ENCODE measurements around the gene KIAA0586. TPM values are rescaled to one million over a fixed set of nuclear protein-coding genes. Genes with fewer than 3 reads are reported as not detected.

The KIAA0586 gene
- total and polyA plus RNA-seq, 10 of the 15 experiments (the other 5 are each of a cell fraction or from before 2014, with no cell fraction given): 7.1 to 27.6 (median 19.1) TPM

DNA sequence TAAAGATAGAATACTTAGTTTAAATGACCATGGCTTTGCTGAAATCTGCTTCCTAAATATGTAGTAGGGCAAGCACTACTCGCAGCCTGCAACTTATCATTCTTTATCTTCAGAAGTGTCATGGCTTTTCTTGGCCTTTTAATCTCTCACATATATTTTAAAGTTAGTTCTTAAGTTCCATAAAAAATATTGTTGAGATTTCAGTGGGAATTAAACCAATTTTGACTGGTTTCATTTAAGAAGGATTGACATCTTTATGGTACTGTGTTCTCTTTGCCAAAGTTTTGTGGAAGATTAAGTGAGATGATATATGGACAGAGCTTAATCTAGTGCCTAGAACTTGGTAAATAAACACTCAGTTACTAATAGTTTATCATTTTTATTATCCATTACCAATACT, 56.7 kb downstream of the KIAA0586 start (continued):
- TF ChIP-seq, protein P1, sequence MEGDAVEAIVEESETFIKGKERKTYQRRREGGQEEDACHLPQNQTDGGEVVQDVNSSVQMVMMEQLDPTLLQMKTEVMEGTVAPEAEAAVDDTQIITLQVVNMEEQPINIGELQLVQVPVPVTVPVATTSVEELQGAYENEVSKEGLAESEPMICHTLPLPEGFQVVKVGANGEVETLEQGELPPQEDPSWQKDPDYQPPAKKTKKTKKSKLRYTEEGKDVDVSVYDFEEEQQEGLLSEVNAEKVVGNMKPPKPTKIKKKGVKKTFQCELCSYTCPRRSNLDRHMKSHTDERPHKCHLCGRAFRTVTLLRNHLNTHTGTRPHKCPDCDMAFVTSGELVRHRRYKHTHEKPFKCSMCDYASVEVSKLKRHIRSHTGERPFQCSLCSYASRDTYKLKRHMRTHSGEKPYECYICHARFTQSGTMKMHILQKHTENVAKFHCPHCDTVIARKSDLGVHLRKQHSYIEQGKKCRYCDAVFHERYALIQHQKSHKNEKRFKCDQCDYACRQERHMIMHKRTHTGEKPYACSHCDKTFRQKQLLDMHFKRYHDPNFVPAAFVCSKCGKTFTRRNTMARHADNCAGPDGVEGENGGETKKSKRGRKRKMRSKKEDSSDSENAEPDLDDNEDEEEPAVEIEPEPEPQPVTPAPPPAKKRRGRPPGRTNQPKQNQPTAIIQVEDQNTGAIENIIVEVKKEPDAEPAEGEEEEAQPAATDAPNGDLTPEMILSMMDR (IDR thresholded peaks at IDR 0.05 in 2 of 3, conservative IDR thresholded peaks at IDR 0.05 in 1 of 3; ENCODE audit: control insufficient read depth in 2 of 3, extremely low read depth in 1 of 3, insufficient read depth in 1 of 3, low read depth in 3 of 3, low read length in 3 of 3): no peak

DNA sequence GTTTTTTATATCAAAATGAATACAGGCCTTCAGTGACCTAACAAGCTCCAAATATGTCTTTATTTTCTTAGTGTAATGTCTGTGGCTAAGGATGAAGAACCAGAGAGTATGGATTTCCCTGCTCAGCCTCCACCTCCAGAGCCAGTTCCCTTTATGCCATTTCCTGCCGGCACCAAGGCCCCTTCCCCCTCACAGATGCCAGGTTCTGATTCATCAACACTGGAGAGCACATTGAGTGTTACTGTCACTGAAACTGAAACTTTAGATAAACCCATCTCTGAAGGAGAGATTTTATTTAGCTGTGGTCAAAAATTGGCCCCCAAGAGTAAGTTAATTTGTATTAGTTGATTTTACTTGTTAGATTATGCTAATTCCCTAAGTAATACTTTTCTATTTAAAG, 61.0 kb downstream of the KIAA0586 start:
- H3K9ac ChIP-seq (ENCODE audit: control insufficient read depth, insufficient read depth, low read length): no peak overlapping the region
- no peaks in the 10 kb centered on the region for H4K20me1 ChIP-seq (ENCODE audit: control insufficient read depth, insufficient read depth)
- H3K9me3 ChIP-seq (replicated peaks; ENCODE audit: control insufficient read depth, insufficient read depth, low read length): no peaks in the 10 kb centered on the region
- no peaks in the 10 kb centered on the region for H3K27me3 ChIP-seq (replicated peaks in 1 of 2; ENCODE audit: control insufficient read depth in 2 of 2, insufficient read depth in 2 of 2, low read length in 1 of 2)
- peaks cover 1 to 7% of the 10 kb centered on the region in 2 experiments for H3K36me3 ChIP-seq (ENCODE audit: control insufficient read depth in 2 of 2, insufficient read depth in 2 of 2, low read length in 1 of 2)
- BruUV-seq (replicated peaks): no TSS peak
- SMC1A ChIA-PET (ENCODE audit: uncharacterized antibody, unreplicated experiment): interaction anchor here (0.7 to 1.2 kb wide), 5 partner anchors 13 to 955 kb away, joined by 3 to 8 read pairs (median 4); no protein-coding TSS in a partner anchor
- no peaks in the 10 kb centered on the region for H3K4me1 ChIP-seq (ENCODE audit: control insufficient read depth, insufficient read depth, low read length)
- CTCF ChIA-PET: interaction anchor here (0.9 to 1.4 kb wide), 7 partner anchors 12 to 540 kb away, joined by 3 to 7 read pairs (median 3); no protein-coding TSS in a partner anchor
- H3K27ac ChIP-seq (ENCODE audit: control insufficient read depth, insufficient read depth): no peak overlapping the region
- no peak for DNase-seq (ENCODE audit: low read depth, low spot score)
- no peak overlapping the region for H3K4me2 ChIP-seq (ENCODE audit: control insufficient read depth, insufficient read depth)
- RAD21 ChIA-PET (ENCODE audit: unreplicated experiment): no interaction called here
- H2AFZ ChIP-seq (ENCODE audit: control insufficient read depth, low read depth, low read length): no peak overlapping the region
- in situ Hi-C loops (cut with MboI) (no loop called here), intact Hi-C loops (cut with micrococcal nuclease; ENCODE audit: unreplicated experiment) (no loop called here)
- FAIRE-seq: peak; percentile 59
- TF ChIP-seq SPI1 (IDR thresholded peaks at IDR 0.05; ENCODE audit: borderline replicate concordance, insufficient read depth, low read depth, low read length) (peak; percentile 26; the same call in 1 of the 2 replicates), RUNX3 (IDR thresholded peaks at IDR 0.05; ENCODE audit: low read length) (peak; percentile 18; the same call in 1 of the 2 replicates), CBFB (IDR thresholded peaks at IDR 0.05; ENCODE audit: low read depth) (no peak)
- no peak overlapping the region for H3K4me3 ChIP-seq
- POLR2A ChIA-PET: no interaction called here
- peak; percentile 71 for ATAC-seq
- no peaks in the 10 kb centered on the region for H3K79me2 ChIP-seq (ENCODE audit: control insufficient read depth, insufficient read depth, low read length)
- WGBS (ENCODE audit: insufficient coverage, insufficient replicate concordance, low lambda C conversion rate, missing lambda C conversion rate): 36% methylated on average over 1 of the region's 1 CpG

All from GM12878 (cell line).